ENCODE results near the gene CCDC190. TPM values are rescaled to one million over a fixed set of nuclear protein-coding genes. Genes with fewer than 3 reads are reported as not detected.
"Not testable (repeated sequence)": the region's sequence is repeated elsewhere in the genome, so short reads cannot be mapped to it uniquely, and the experiment has no call there.

Gene CCDC190
- not detected for total RNA-seq

DNA sequence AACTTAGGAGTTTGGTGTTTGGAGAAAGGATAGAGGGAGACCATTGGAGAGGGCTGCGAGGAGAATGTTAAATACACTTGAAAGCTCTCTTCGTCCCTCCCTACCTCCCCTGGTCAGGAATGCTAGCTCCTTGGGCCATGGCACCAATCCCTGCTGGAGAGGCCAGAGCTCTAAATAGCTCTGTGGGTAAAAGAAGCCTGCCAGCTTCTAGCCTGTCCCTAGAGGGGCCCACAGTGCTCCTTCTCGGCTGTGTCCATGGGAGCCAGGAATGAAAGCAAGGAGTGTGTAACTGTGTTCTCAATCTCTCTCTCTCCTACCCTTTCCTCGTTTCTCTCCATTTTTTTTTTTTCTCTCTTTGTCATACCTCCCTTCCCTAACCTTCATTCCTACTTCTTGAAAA lies at the start of gene CCDC190:
CCDC190 (minus strand) TSS at position 75 of the 400 bp plus-strand sequence. CDS start 1,529 bp downstream, outside the sequence.
- POLR2A ChIA-PET: no interaction called here
- CTCF ChIA-PET: no interaction called here

- ChIA-PET POLR2A (no interaction called here), CTCF (interaction anchor here (0.6 kb wide), 1 partner anchor 634 kb away, joined by 7 read pairs; no protein-coding TSS in a partner anchor)
Measured at GRCh38 chr1:162910161-162910560, 49.2 kb upstream of the CCDC190 start.

DNA sequence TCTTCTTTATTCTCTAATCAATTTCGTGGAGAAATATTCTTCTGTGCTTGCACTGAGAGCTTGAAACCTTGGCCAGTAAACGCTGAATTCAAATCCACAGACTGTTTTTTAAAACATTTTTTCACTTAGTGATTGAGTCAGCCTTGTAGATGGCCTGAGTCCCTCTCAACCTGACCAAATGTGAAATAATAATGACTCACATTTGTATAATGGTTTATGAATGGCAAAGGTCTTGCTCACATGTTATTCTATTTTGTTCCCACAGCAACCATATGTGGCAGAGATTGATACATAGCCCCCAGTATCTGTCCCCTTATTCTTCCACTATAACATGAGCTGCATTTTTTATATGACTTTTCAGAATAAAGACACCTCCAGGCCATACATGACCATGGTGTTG lies 47.8 kb upstream of the CCDC190 start:
- CTCF ChIA-PET: no interaction called here
- POLR2A ChIA-PET: no interaction called here

- CTCF ChIA-PET: no interaction called here
- POLR2A ChIA-PET: no interaction called here
Measured at GRCh38 chr1:162908236-162908635, 47.3 kb upstream of the CCDC190 start.

- ChIA-PET CTCF (no interaction called here), POLR2A (no interaction called here)
Measured at GRCh38 chr1:162906485-162906884, 45.5 kb upstream of the CCDC190 start.

GRCh38 chr1:162905174-162906158 lies 44.5 kb upstream of the CCDC190 start:
- POLR2A ChIA-PET: no interaction called here
- CTCF ChIA-PET: no interaction called here

GRCh38 chr1:162904579-162904978 lies 43.6 kb upstream of the CCDC190 start:
- ChIA-PET POLR2A (no interaction called here), CTCF (no interaction called here)

DNA sequence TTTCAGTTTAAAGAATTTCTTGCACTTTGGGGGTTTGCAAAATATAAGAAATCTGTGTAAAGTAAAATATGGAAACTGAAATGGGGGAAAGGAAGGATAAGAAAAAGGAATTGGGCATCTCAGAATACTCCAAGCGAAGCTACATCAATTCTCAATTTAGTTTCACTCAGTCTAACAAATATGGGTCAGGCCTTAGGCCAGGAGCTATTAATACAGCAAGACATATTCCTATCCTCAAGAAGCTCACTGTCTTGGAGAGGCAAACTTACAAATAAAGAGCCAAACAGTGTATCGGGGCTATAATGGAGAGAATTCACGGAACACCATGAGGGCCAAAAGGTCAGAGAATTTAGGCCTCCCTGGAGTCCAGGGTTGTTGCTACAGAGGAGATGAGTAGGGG lies 43.0 kb upstream of the CCDC190 start:
- CTCF ChIA-PET: no interaction called here
- POLR2A ChIA-PET: no interaction called here

DNA sequence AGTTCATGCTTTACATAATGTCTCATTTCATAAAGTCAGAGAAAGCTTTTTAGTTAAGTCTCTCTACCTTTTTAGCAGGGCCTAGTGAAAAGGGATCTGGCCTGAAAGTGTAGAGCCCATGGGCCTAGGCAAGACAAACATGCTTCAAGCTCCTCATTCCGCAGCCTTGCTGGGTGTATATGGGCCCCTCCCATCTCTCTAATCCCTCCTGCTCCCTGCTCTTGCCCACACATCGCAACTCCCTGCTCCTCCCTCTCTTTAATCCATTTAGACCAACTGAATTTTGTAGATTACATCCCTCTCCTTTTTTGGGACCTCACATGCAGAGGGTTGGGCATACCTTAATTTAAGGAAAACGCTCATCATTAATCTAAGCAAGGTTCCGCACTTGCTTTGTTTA lies 42.3 kb upstream of the CCDC190 start:
- ChIA-PET CTCF (no interaction called here), POLR2A (no interaction called here)

- ChIA-PET CTCF (no interaction called here), POLR2A (no interaction called here)
Measured at GRCh38 chr1:162902416-162902815, 41.4 kb upstream of the CCDC190 start.

DNA sequence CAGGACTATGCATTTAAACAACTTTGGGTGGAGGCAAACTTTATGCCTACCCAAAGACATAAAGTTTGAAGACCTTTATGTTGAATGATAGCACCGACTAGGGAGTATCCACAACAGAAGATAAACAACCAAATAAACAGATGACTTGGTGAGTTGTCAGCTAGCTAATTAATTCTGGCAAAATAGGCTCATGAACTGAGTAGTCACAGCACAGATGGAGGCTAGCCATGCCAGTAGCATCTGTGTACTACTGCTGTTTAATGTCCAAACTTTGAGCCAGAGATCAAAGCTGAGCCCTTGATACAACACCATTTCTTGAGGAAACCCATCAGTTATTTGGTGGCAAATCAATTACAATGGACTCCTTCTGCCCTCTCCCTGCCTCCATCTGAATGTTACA lies 40.3 kb upstream of the CCDC190 start:
- ChIA-PET CTCF (no interaction called here), POLR2A (no interaction called here)

GRCh38 chr1:162899422-162900146 lies 38.6 kb upstream of the CCDC190 start:
- POLR2A ChIA-PET: no interaction called here

GRCh38 chr1:162893612-162893908 lies 32.6 kb upstream of the CCDC190 start:
- ChIA-PET POLR2A (no interaction called here), CTCF (no interaction called here)

More at GRCh38 chr1:162899422-162900146, 38.6 kb upstream of the CCDC190 start:
- CTCF ChIA-PET: no interaction called here

- ChIA-PET CTCF (no interaction called here), POLR2A (no interaction called here)
Measured at GRCh38 chr1:162892906-162893611, 32.1 kb upstream of the CCDC190 start.

DNA sequence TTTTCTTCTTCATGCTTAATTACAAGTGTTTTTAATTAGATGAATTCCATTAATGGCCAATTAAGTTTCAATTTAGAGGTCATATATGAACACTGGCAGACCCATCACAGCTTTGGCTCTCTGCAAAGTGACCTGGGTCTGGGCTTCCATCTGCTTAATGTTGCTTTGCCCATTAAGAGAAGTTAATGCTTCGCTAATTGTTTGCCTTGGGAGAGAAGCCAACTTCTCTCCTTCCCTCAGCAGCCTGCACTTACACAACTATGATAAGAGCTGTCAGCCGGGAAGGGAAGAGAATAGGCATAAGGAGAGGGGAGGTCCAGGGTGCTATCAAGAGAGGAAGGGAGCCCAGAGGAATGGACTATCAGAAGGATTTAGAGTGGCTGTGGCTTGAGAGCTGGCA lies 29.0 kb upstream of the CCDC190 start:
- POLR2A ChIA-PET: no interaction called here
- CTCF ChIA-PET: no interaction called here

DNA sequence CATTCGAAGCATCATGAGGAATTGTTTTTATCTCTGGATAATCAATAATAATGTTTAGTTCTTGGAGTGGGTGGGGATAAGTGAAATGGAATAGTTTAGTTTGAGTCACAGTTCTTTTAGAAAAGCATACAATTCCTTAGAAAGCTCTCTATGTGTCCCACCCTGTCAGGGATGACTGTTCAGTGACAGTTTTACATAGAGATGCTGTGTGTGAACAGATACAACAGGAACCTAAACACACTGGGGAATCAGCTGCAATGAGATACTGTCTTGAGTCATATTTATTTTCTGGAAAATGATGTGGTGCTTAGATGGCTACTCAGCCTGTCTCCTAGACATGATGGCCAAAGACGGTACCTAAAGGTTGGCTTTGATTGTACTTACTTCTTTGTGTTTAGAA lies 25.7 kb upstream of the CCDC190 start:
- CTCF ChIA-PET: no interaction called here
- POLR2A ChIA-PET: no interaction called here

DNA sequence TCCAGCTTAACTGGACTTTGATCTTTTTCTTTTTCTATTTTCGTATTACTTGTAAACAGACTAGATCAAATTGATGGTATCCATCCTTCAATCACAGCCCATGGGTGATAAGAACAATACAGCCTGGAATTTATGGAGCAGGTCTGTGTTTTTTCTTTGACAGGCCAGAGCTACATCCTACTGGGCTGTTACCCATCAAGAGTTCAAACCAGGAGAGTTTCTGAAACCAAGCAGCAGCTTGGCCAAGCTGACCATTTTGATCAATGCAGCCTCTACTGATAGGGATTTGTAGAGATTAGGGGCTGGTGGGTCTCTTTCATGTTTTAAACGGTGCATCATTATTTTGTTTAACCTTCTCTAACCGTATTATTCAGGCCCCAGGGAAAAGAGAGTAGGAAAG lies 24.3 kb upstream of the CCDC190 start:
- CTCF ChIA-PET: no interaction called here
- POLR2A ChIA-PET: no interaction called here

- ChIA-PET POLR2A (no interaction called here), CTCF (no interaction called here)
Measured at GRCh38 chr1:162884831-162885230, 23.9 kb upstream of the CCDC190 start.

GRCh38 chr1:162882248-162882674 lies 21.3 kb upstream of the CCDC190 start:
- ChIA-PET POLR2A (no interaction called here), CTCF (no interaction called here)

DNA sequence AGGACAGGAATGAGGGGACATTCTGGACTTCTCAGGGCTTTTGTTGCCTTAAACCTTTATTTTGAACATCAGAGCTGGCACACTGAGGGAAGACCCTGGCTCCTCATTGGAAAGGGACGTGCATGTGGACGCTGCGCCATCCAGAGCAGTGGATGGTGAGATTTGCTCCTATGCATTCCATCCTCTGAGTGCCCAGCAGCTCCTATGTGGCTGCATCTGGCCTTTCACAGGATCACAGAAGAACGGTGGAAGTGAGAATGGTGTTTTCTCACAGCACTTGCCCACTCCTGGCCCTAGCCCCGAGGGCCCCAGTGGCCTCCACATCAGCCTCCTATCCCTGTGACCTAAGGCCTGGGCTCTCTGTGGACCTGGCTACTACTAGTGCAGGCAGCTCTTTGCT lies 20.6 kb upstream of the CCDC190 start:
- POLR2A ChIA-PET: no interaction called here
- CTCF ChIA-PET: no interaction called here

GRCh38 chr1:162880617-162881016 lies 19.6 kb upstream of the CCDC190 start:
- POLR2A ChIA-PET, CTCF ChIA-PET: not testable (repeated sequence)
